Stimulated activated naive CD4-positive, alpha-beta T cell treated with Interleukin-2 at 50 U/mL for 16 hours (primary cell): ENCODE results near the gene GPR6.

Experiments
- DNase-seq: peaks from one replicate; lab custom pipeline; 2025; lab: John Stamatoyannopoulos, UW

The GPR6 gene, protein sequence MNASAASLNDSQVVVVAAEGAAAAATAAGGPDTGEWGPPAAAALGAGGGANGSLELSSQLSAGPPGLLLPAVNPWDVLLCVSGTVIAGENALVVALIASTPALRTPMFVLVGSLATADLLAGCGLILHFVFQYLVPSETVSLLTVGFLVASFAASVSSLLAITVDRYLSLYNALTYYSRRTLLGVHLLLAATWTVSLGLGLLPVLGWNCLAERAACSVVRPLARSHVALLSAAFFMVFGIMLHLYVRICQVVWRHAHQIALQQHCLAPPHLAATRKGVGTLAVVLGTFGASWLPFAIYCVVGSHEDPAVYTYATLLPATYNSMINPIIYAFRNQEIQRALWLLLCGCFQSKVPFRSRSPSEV

DNA sequence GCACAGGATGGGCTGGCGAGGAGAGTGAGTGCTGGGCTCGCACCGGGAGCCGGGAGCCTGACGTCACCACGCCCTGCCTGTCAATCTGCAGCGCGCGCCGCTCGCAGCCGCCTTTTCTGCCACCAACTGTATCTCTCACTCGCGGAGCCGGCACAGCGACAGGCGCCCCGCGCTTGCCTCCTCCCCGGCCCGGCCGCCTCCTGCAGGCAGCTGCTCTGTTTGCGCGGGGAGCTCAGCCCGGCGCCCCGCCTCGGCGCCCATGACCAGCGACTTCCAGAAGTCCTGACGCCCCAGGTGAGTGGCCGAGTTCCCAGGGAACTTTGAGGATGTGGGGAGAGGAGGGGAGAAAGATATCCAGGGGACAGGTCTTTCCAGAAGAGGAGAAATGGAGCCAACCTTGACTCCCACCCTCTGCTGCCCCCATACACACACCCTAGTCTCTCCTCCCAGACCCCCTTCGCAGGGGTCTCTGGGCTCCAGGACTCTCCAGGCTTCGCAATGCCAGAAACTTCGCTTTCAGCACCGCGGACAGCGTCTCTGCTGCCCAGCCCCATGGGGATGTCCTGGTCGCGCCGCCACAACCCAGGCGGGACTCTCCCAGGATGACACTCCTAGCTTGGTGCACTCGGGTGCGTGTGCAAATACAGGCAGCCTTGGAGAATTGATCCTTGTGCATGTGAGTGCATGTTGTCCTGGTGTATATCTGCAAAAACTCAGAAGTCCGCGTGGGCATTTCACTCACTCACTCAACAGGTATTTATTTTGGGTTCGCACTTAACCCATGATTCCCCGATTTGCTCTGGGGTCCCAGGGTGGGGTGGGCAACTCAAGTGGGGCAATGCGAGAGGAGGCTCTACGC is at the start of gene GPR6:
TSS of gene GPR6 (plus strand) at position 138 of the 859 bp plus-strand sequence. CDS start 802 bp downstream, outside the sequence.
- DNase-seq, result no peak

DNA sequence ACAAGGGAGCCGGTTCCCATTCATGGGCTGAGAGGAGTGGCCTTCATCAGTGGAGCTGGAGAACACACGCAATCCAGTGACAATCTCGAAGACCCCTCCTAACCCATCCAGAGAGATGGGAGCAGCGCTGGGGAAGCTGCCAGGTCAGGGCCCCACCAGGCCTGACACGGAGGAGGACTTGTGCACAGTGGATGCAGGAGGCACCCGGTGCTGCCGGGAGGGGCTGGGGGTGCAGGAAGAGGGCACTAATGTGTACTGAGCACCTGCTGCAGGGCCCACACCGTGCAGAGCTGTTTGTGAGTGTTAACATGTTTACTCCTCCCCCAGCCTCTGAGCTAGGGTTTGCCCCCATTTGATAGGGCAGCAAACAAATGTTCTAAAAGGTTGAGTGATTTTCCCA is 43.8 kb upstream of the GPR6 start:
- no peak for DNase-seq

DNA sequence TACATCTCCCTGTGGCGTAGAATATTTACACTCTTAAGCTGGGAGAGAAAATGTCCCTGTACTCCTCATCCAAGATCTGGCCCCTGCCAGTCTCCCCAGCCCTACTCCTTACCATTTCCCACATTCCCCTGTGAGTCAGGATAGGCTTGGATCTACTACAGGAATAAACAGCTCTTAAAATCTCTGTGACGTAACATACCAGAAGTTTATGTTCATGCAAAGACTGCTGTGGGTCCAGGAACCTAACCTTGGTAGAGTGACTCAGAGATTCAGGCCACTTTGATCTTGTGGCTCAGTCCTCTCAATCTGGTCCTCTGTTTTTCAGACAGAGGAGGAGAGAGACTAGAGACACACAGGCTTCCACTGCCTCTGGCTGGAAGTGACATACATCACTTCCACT is 38.5 kb upstream of the GPR6 start:
- DNase-seq, result no peak

DNA sequence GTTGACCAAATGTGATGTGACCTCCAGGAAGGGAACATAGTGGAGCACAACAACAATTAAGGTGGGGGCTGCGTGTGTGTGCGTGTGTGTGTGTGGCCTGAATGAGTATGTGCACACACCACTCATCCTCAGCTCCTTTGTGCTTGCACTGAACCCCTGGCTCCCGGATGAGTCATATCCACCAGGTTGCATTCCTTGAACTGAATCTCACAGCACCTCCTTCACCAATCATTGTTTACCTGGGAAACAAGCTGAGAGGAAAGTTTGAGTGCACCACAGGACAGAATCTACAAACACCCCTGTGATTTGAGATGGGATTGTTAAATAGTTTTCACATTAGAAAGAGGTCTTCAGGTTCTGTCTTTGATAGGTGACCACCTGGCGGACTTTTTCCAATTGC is 33.7 kb upstream of the GPR6 start:
- no peak for DNase-seq

DNA sequence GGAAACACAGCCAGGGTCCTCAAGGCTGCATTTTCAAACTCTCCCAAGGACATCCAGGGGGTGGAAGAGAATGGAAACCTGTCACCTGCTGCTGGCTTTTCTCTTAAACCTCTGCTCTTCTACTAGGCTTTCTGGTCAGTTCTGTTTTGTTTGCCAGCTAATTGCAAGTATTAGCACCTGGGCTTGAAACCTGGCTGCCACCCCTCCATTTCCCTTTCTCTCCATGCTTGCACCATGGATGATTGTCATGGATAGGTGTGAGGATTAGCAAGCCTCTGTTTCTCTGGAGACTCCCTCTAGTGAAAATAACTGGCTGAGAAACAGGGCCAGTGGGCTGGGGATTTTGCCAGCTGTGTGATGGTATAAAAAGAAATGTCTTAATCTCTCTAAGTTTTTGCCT is 33.0 kb upstream of the GPR6 start:
- DNase-seq, result no peak

DNA sequence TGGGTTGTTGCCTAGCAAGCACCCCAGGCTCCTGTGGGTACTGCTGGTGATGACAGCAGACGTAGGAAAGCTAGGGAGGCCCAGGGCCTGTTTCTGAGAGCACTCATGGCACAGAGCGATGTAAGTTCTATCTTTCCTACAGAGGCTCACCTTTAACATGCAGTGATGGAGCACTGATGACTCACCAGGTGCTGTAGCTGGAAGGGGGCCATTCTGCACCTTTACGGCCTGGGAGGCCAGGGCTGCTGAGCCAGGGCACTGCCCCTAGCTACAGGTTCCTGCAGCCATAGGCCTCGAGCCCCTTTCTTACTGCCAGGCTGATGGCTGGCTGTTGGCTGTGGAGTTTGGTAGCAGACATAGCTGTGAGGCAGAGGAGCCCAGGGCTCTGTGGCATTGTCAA is 31.1 kb upstream of the GPR6 start:
- DNase-seq, result no peak

DNA sequence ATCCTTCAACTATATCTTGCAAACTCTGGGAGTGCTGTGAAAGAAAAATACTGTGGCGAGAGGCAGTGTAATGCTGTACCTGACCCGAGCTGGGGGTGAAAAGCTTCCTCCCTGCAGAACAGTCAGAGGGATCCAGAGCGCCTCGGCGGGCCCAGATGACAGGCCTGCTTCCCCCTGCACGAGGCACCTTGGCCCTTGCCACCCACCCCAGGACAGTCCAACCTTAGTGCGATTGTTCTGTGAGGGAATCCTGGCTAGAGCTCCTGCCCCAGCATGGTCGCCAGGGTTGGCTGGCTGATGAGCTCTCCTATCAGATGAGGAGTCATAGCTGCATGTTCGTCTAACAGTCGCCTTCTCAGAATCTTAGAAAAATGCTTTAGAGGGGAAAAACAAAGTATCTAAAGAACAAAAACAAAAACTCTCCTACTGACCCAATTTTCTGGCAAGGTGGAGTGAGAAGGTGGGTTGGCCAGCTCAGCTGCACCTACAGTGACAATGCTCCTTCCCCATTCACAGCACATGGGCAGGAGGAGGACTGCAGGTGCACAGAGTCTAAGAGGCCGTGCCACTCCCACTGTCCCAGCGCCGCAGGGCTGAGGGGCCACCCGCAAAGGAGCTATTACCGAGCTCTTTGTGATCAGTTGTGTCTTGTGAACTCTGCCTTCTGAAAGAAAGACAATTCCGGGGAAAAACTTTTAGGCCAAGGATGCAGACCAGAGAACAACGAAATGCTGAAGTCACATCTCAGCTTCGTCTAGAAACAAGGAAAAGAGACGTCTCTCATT is 28.6 kb upstream of the GPR6 start:
- DNase-seq, result no peak

DNA sequence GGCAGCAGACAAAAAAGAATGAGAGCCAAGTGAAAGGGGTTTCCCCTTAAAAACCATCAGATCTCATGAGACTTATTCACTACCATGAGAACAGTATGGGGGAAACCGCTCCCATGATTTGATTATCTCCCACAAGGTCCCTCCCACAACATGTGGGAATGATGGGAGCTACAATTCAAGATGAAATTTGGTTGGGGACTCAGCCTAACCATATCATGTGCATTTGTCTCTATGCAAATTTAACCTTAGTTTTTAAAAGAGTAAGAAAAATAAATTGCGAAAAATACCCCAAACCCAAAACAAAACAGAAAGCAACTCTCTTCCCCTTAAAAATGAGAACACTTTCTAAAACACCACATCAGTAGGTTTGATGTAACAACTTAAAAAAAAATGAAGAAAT is 22.6 kb upstream of the GPR6 start:
- DNase-seq, result no peak

DNA sequence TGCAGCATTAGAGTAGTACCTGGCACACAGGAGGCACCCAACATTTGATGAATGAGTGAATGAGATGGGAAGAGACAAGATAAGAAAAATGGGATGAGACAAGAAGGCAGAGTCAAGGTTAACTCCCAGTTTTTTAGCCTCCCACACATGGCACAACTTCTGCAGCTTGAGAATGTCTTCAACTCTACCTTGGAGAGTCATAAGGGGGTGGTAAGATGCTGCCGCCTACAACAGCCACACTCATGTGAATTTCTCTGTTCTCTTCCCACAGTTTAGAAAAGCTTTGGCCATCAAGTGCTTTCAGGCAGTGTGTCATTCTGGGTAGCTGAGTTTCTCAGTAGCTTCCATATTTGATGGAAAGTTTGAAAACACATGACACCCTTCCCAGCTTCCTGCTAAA is 19.5 kb upstream of the GPR6 start:
- no peak for DNase-seq

DNA sequence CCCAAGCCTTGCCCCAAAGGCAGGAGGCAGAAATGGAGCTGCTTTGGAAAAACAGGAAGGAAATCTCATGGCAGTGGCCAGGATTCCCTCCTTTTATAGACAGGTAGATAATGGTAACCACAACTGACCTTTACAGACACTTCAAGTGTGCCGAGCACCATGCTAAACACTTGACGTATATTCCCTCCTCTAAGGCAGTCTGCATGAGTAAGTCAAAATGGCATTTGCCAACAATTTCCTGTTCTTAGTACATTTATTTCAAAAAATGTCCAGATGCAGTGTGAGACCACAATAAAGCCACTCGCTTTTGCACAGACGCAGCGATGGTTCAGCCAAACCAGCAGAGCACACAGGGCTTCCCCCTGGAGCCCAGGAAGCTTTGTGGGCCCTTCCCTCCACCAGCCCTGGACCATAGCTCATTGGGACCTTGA is 16.5 kb upstream of the GPR6 start:
- DNase-seq, result no peak

DNA sequence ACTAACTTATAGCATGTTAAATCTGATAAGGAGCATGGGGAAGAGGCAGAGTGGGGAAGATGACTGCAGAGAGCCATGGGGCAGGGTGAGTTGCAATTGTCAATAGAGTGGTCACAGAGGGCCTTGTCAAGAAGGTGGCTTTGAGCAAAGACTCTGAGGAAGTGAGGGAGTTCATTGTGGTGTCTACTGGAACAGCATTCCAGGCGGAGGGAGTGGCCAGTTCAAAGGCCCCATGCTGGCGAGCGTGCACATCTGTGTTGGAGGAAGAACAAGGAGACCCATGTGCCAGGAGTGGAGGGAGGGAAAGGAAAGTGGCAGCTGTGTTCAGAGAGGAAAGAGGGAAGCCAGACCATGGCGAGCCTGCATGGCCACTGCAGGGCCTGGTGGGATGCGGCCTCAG is 15.8 kb upstream of the GPR6 start:
- no peak for DNase-seq

DNA sequence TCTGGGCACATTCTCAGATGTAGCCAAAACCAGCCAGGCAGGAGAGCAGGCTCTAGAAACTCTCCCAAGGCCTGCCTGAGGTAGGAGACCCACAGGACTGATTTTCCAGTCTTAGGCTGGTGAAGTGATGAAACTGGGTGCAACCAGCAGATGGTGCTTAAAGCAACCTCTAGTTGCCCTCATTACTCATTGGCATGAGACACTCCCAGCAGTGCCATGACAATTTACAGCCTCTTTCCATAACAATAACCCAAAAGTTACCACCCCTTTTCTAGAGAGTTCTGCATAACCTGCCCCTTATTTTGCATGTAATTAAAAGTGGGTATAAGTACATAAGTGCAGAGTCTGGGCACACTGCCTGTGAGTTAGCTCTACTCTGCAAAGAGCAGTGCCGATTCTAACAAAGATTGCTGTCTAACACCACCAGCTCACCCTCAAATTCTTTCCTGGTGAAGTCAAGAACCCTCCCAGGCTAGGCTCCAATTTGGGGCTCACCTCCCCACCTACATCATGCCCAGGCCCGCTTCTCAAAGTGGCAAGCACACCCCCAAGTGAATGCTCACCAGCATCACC is 14.4 kb upstream of the GPR6 start:
- DNase-seq, result no peak

DNA sequence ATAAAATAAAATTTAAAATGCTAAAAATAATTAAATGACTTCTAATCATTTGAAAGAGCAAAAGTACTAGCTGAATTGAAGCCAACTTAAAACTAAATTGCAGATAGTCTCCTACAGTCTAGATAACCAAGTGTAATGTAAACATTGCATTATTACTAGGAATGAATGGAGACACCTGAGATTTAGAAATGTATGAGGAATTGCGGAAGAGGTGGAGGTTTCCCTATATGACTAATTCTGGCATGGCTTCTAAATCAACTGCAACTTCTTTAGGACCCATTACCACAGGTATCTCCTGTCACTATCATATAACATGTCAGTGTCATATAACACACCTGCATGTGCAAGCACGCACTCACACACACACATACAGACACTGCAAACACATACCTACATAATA is 13.2 kb upstream of the GPR6 start:
- no peak for DNase-seq

DNA sequence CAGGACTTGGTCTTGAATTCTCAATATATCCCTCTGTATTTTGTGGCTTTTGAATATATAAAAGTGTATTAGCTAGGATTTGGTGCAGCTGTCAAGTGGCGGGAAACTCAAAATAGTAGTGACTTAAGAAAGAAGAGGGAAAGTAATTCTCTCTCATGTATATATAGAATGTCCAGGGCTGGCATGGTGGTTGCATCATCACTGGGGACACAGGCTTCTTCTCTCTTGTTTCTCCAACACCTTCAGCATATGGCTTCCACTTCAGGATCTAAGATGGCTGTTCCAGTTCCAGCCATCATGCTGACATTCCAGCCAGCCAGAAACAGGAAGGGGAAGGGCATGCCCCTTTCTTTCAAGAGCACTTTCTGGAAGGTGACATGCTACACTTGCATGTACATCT is 11.8 kb upstream of the GPR6 start:
- no peak for DNase-seq

DNA sequence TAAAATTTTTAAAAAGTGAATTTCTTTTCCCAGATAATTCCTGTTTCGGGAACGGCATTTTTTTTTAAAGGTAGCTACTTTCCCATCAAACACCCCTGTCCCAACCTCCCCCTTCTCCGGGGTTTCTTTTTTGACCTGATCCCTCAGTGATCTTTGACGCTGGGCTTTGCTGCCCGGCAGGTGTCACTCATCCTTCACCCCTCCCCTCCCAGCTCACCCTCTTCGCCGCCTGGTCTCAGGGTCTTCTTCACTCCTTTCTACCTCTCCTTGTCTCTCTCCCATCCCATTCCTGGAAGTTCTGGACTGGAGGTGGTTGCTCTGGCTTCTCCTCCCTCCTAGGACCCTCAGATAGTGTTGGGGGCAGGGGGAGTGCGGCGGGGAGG is 329 bp upstream of the GPR6 start:
- DNase-seq, result no peak

DNA sequence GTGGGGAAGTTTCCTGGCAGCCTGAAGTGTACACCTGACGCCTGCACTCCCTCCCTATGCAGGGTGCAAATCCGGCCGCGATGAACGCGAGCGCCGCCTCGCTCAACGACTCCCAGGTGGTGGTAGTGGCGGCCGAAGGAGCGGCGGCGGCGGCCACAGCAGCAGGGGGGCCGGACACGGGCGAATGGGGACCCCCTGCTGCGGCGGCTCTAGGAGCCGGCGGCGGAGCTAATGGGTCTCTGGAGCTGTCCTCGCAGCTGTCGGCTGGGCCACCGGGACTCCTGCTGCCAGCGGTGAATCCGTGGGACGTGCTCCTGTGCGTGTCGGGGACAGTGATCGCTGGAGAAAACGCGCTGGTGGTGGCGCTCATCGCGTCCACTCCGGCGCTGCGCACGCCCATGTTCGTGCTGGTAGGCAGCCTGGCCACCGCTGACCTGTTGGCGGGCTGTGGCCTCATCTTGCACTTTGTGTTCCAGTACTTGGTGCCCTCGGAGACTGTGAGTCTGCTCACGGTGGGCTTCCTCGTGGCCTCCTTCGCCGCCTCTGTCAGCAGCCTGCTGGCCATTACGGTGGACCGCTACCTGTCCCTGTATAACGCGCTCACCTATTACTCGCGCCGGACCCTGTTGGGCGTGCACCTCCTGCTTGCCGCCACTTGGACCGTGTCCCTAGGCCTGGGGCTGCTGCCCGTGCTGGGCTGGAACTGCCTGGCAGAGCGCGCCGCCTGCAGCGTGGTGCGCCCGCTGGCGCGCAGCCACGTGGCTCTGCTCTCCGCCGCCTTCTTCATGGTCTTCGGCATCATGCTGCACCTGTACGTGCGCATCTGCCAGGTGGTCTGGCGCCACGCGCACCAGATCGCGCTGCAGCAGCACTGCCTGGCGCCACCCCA is 1.2 kb downstream of the GPR6 start:
- DNase-seq, result no peak

DNA sequence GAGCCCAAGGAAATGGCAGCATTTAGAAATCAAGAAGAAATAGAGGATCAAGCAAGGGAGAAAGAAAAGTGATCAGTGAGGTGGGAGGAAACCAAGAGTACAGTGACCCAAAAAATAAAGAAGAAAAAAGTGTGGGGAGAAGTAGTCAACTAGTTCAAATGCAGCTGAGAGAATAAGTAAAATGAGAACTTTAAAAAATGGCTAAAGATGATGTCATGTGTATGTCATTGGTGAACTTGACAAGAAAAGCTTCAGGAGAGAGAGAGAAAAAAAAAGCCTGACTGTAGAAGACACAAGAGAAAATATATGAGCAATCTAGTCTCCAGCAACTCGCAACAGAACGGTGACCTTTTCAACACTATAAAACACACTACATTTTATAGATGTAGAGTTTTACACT is 6.3 kb downstream of the GPR6 start:
- no peak for DNase-seq

DNA sequence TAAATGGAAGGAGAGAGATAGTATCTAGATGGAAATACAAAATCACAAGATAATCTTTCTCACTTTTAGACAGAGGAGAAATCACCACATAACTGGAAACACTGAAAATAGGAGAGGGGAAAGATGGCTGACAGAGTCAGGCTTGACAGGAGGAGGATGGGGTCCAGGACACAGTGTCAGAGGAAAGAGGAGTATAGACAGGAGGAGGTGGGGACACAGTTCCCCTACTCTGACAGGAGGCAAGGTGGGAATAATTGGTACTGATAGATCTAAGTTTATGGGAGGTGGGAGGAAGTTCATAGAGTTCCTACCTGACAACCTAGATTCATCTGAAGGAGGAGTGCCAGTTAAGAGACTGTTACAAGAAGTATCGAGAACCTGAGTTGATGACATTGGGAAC is 9.1 kb downstream of the GPR6 start:
- DNase-seq, result no peak

DNA sequence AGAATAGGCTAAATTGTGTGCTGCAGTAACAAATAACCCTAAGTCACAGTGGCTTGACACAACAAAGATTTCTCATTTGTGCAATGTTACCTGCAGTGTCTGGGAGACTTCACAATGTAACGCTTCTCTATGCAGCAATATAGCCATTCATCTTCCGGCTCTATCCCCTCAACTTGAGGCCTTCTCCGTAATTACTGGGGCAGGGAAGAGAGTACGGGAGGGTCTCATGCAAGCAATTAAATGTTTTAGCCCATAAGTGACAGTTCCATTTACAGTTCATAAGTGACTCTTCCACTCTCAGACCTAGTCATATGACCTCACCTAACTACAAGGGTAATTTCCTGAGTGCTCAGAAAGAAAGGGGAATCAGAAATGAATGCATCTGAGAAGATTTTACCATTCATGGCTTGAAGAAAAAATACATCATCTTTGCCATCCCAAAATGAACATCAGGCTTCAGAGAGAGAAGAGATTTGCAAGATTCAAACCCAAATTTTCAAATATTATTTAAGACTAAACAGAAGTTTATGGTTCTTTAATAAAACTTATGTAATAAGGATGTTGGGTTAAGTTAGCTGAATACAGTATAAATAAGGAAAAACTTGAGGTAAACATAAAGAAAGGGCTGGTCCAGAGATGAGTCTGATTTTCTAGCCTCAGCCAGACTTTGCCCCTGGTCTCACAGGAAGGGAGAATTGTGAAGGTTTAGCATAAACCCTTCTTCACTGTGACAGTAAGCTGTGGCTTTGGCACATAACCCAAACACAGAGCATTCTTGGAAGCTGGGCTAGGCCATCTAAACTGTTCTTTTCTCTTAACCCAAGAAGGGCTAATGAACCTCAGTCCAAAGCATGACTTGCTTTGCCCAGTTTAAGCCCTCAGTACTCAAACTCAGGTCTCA is 13.3 kb downstream of the GPR6 start:
- DNase-seq, result no peak

DNA sequence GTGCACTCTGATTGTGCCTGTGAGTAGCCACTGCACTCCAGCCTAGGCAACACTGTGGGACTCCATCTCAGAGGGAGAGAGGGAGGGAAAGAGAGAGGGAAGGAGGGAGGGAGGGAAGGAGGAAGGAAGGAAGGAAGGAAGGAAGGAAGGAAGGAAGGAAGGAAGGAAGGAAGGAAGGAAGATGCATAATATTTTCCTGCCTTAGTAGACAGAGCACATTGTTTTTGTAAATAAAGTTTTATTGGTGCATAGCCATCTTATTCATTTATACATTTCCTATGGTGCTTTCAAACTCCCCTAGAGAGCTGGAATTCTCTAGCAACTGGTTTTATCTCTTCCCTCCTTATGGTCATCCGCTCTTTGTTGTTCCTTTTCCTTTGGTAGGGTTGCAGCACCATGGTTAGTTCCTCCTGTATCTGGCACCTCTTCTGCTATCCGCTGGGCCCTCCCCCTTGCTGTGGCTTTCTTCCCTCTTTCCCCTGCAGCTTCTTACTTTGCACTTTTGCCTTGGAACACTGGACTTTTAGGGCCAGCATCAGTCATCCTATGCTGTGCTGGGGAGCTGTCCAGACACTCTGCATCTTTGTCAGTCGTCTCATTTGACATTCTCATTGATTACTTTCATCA is 20.2 kb downstream of the GPR6 start:
- no peak for DNase-seq
